Epithelial cell of esophagus (primary cell): ENCODE measurements around the gene DENND5B.

ENCODE experiments used
- DNase-seq: peaks from one replicate; pipeline ENCODE4 v3.0.0; 2010; ENCODE audit warnings: low read depth
- H3K4me3 ChIP-seq: 2 replicates; pipeline ENCODE4 v1.5.1; 2011; ENCODE audit warnings: mild to moderate bottlenecking, low read length, control low read depth
- TF ChIP-seq, protein P1 (sequence below): IDR thresholded peaks from 2 replicates; pipeline ENCODE4 v1.5.1; 2011; ENCODE audit warnings: low read depth, mild to moderate bottlenecking, low read length, control low read depth, inconsistent platforms; ENCODE audit not compliant: insufficient read depth; ENCODE audit errors: missing control alignments

The DENND5B gene

GRCh38 chr12:31369712-31370521, 221.0 kb downstream of the DENND5B start:
- DNase-seq: peak; percentile 73
- H3K4me3 ChIP-seq: peak overlapping the region; percentile 14
- TF ChIP-seq, protein P1, sequence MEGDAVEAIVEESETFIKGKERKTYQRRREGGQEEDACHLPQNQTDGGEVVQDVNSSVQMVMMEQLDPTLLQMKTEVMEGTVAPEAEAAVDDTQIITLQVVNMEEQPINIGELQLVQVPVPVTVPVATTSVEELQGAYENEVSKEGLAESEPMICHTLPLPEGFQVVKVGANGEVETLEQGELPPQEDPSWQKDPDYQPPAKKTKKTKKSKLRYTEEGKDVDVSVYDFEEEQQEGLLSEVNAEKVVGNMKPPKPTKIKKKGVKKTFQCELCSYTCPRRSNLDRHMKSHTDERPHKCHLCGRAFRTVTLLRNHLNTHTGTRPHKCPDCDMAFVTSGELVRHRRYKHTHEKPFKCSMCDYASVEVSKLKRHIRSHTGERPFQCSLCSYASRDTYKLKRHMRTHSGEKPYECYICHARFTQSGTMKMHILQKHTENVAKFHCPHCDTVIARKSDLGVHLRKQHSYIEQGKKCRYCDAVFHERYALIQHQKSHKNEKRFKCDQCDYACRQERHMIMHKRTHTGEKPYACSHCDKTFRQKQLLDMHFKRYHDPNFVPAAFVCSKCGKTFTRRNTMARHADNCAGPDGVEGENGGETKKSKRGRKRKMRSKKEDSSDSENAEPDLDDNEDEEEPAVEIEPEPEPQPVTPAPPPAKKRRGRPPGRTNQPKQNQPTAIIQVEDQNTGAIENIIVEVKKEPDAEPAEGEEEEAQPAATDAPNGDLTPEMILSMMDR: no peak

DNA sequence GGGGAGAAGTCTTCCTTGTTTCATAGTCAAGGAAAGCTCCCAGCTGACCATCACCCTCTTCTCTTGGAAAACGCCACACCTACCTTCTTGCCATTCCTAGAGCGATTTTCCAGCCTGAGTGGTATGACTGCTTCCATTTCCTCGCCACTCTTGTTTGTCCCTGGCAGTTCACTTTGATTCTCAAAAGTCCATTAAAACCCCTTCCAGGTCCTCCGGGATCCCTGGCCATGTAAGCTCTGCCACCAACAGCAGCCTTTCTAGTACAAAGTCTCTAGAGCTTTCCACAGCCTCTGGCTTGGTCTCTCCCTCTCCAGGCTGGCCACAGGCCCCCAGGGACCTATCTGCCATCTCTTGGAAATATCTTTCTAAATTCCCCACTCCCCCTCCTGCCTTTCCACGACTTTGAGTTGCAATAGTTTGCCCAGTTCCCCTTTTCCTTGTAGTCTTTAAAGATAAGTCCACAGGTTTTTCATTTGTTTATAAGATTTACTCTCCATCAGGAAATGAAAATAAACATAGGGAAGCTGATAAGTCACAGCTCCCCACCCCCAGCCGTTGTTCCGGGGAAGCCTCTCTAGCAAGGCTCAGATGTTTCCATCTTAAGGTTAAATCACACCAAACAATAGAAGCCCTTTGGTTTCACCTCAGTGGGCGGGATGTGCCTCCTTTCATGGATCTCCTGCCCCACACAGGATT, 222.1 kb downstream of the DENND5B start:
- H3K4me3 ChIP-seq: no peak overlapping the region
- TF ChIP-seq, protein P1: no peak
- DNase-seq: no peak

GRCh38 chr12:31366104-31366621, 224.8 kb downstream of the DENND5B start:
- TF ChIP-seq, protein P1: no peak

DNA sequence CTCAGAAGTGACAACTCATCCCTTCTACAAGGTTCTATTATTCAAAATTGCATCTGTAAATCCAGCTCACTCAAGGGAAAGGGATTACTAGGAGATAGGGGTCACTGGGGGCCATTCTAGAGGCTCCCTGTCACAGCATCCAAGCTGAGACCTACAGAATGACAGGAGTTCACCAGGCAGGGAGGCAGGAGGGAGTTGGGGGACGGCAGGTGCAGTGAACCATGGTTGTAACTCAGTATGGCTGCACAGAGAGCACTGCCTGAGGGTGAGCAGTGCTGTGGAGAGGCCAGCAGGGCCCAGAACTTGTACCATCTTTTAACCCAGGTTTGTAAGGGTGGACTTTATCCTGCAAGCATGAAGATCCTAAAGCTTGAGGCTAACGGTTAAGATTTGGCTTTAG, 227.1 kb downstream of the DENND5B start:
- TF ChIP-seq, protein P1: no peak
- no peak overlapping the region for H3K4me3 ChIP-seq
- DNase-seq: no peak

More at GRCh38 chr12:31366104-31366621, 224.8 kb downstream of the DENND5B start:
- no peak overlapping the region for H3K4me3 ChIP-seq
- DNase-seq: no peak

- no peak overlapping the region for H3K4me3 ChIP-seq
- DNase-seq: no peak
- TF ChIP-seq, protein P1: no peak
Observed at GRCh38 chr12:31363416-31363809, 227.5 kb downstream of the DENND5B start.

GRCh38 chr12:31362759-31363415, 228.0 kb downstream of the DENND5B start:
- DNase-seq: peak; percentile 32
- TF ChIP-seq, protein P1: peak; percentile 8
- no peak overlapping the region for H3K4me3 ChIP-seq
